ENCODE measurements around the gene PARN.

- TF ChIP-seq POLR2A (IDR thresholded peaks at IDR 0.05) (no peak), CTCF (IDR thresholded peaks at IDR 0.05) (no peak)
Observed at GRCh38 chr16:14514967-14515366, 115.1 kb downstream of the PARN start.

Measured in prostate gland (tissue), 2 donors.